NT2/D1 (cell line): ENCODE data around the gene HDDC3.
"Not testable (repeated sequence)": the region's sequence is repeated elsewhere in the genome, so short reads cannot be mapped to it uniquely, and the experiment has no call there.

Experiments
- YY1 ChIP-seq: IDR thresholded peaks from 2 replicates; pipeline ENCODE4 v1.6.1; 2011; ENCODE audit not compliant: insufficient read length, insufficient read depth
- ZNF274 ChIP-seq: IDR thresholded peaks from 2 replicates; pipeline ENCODE4 v1.6.1; 2011; ENCODE audit warnings: mild to moderate bottlenecking, low read depth, low read length

- not testable (repeated sequence) for TF ChIP-seq ZNF274, YY1
These were observed 4.2 kb downstream of the HDDC3 start for GRCh38 chr15:90928106-90928505.
